PC-3 (cell line): ENCODE measurements around the gene MEX3A. TPM values are rescaled to one million over a fixed set of nuclear protein-coding genes. Genes with fewer than 3 reads are reported as not detected.

Experiments
- ATAC-seq: fragments of 200-7000 bp; cut with Tn5 transposase; 2 replicates; pipeline ENCODE4 v1.9.1; 2020; ENCODE audit warnings: mild to moderate bottlenecking, moderate library complexity
- BruUV-seq: library from RNA; stranded (reverse); fragments of 400-500 nt; replicated peaks from 2 replicates; lab custom pipeline; 2021; lab: Mats Ljungman, UMichigan
- CTCF ChIA-PET: fragments of 300-600 bp; sonication (Branson Sonifier 250); formaldehyde crosslinking; loops from one replicate; lab custom pipeline; 2022; ENCODE audit warnings: antibody characterized with exemption; lab: Charles Lee
- POLR2A ChIA-PET: fragments of 300-600 bp; sonication (Branson Sonifier 250); formaldehyde crosslinking; loops from one replicate; lab custom pipeline; 2022; ENCODE audit warnings: antibody characterized with exemption; ENCODE audit not compliant: unreplicated experiment; lab: Charles Lee
- DNase-seq: peaks from one replicate; pipeline ENCODE4 v3.0.0-alpha.2; 2015
- H2AFZ ChIP-seq: fragments of 300-600 bp; sonication (generic); 2 replicates; pipeline ENCODE4 v1.6.0; 2016; ENCODE audit warnings: antibody characterized with exemption, low read length
- H3F3A ChIP-seq: fragments of 300-600 bp; sonication (generic); one replicate; pipeline ENCODE4 v1.6.0; 2017; ENCODE audit warnings: antibody characterized with exemption, low read length, control low read depth, mild to moderate bottlenecking; ENCODE audit not compliant: unreplicated experiment
- H3K27ac ChIP-seq: fragments of 300-600 bp; sonication (generic); 2 replicates; pipeline ENCODE4 v1.5.1; 2016; ENCODE audit warnings: mild to moderate bottlenecking, low read length
- H3K27me3 ChIP-seq: fragments of 300-600 bp; sonication (generic); 2 replicates; pipeline ENCODE4 v1.6.1; 2016; ENCODE audit warnings: low read length, mixed read lengths
- H3K36me3 ChIP-seq: fragments of 300-600 bp; sonication (generic); 2 replicates; pipeline ENCODE4 v1.6.1; 2016; ENCODE audit warnings: low read depth, mixed run types, low read length, mixed read lengths
- H3K4me1 ChIP-seq: fragments of 300-600 bp; sonication (generic); 2 replicates; pipeline ENCODE4 v1.5.1; 2016; ENCODE audit warnings: low read length; ENCODE audit not compliant: insufficient read depth
- H3K4me2 ChIP-seq: fragments of 300-600 bp; sonication (generic); 2 replicates; pipeline ENCODE4 v1.6.0; 2016; ENCODE audit warnings: low read length
- H3K4me3 ChIP-seq: fragments of 300-600 bp; sonication (generic); 2 replicates; pipeline ENCODE4 v1.5.1; 2016; ENCODE audit warnings: mild to moderate bottlenecking, low read length, mixed read lengths
- H3K79me2 ChIP-seq: fragments of 300-600 bp; sonication (generic); 2 replicates; pipeline ENCODE4 v1.6.1; 2017; ENCODE audit warnings: low read length, mixed read lengths
- H3K9ac ChIP-seq: fragments of 300-600 bp; sonication (generic); 2 replicates; pipeline ENCODE4 v1.6.0; 2016; ENCODE audit warnings: mild to moderate bottlenecking, low read length
- H3K9me2 ChIP-seq: fragments of 300-600 bp; sonication (generic); replicated peaks from 2 replicates; pipeline ENCODE4 v1.6.1; 2016; ENCODE audit warnings: mixed run types, low read length, mixed read lengths
- H3K9me3 ChIP-seq: fragments of 300-600 bp; sonication (generic); 2 replicates; pipeline ENCODE4 v1.6.1; 2016; ENCODE audit warnings: low read length, mixed read lengths
- H4K20me1 ChIP-seq: fragments of 300-600 bp; sonication (generic); 2 replicates; pipeline ENCODE4 v1.6.1; 2016; ENCODE audit warnings: low read length, mixed read lengths
- CTCF ChIP-seq: fragments of 300-600 bp; sonication (generic); conservative IDR thresholded peaks from 2 replicates; pipeline ENCODE4 v1.5.1; 2017; ENCODE audit warnings: antibody characterized with exemption, low read depth, mild to moderate bottlenecking, low read length
- EZH2 ChIP-seq: fragments of 300-600 bp; sonication (generic); IDR thresholded peaks from one replicate; pipeline ENCODE4 v1.6.1; 2017; ENCODE audit warnings: antibody characterized with exemption, mild to moderate bottlenecking, low read length; ENCODE audit not compliant: unreplicated experiment
- EZH2phosphoT487 ChIP-seq: fragments of 300-600 bp; sonication (generic); IDR thresholded peaks from 2 replicates; pipeline ENCODE4 v1.6.1; 2018; ENCODE audit warnings: mild to moderate bottlenecking, antibody characterized with exemption, low read length, borderline replicate concordance
- intact Hi-C: fragments of 100-400 bp; cut with micrococcal nuclease; formaldehyde crosslinking; loops from 2 replicates; pipeline ENCODE4 v1.9.0; 2023
- total RNA-seq: library from RNA; depleted of rRNA; stranded (reverse); fragments of >200 nt; gene quantifications from 2 replicates; pipeline ENCODE4 v1.2.3, GENCODE V29; 2014

Gene MEX3A
- total RNA-seq, 1 experiment from 2014 or later, result 12.9 TPM

GRCh38 chr1:156113282-156113950 is 31.2 kb upstream of the MEX3A start:
- intact Hi-C loops, result no loop called here
- ATAC-seq, result no peak

GRCh38 chr1:156112276-156113137 is 30.2 kb upstream of the MEX3A start:
- ChIA-PET POLR2A (interaction anchor here (1.2 kb wide), 1 partner anchor 14 kb away, joined by 8 read pairs; no protein-coding TSS in a partner anchor), CTCF (no interaction called here)
- Histone ChIP-seq H3K4me2 (no peak overlapping the region), H3K36me3 (peaks cover 5% of the 10 kb centered on the region; the same call in 1 of the 2 replicates), H3K79me2 (peaks cover 30% of the 10 kb centered on the region), H3K4me1 (peaks cover 34% of the 10 kb centered on the region), H3K27ac (no peak overlapping the region), H2AFZ (no peak overlapping the region), H4K20me1 (peaks cover 24% of the 10 kb centered on the region), H3K4me3 (no peak overlapping the region), H3F3A (no peaks in the 10 kb centered on the region), H3K27me3 (no peaks in the 10 kb centered on the region), H3K9me3 (no peaks in the 10 kb centered on the region), H3K9ac (no peak overlapping the region), H3K9me2 (no peaks in the 10 kb centered on the region)
- DNase-seq (no peak), ATAC-seq (no peak)
- no TSS peak for BruUV-seq
- TF ChIP-seq EZH2phosphoT487 (no peak), EZH2 (no peak), CTCF (no peak)
- intact Hi-C loops, result no loop called here

More at GRCh38 chr1:156113282-156113950, 31.2 kb upstream of the MEX3A start:
- H3K4me3 ChIP-seq, result peak overlapping the region; percentile 86; the same call in 1 of the 2 replicates
- BruUV-seq, result no TSS peak
- peak overlapping the region; percentile 91 for H3K27ac ChIP-seq
- H3K9ac ChIP-seq, result peak overlapping the region; percentile 94
- no peaks in the 10 kb centered on the region for H3K9me3 ChIP-seq
- ChIA-PET CTCF (interaction anchor here (1.3 kb wide), 1 partner anchor 16 kb away, joined by 3 read pairs; no protein-coding TSS in a partner anchor), POLR2A (interaction anchor here (0.6 to 1.8 kb wide), 4 partner anchors 10 to 17 kb away, joined by 3 to 8 read pairs (median 5); no protein-coding TSS in a partner anchor)
- H3K79me2 ChIP-seq, result peaks cover 39% of the 10 kb centered on the region
- H3K4me2 ChIP-seq, result peak overlapping the region; percentile 93
- H3K9me2 ChIP-seq, result no peaks in the 10 kb centered on the region
- H2AFZ ChIP-seq, result no peak overlapping the region
- peaks cover 8% of the 10 kb centered on the region for H3K36me3 ChIP-seq
- no peak for TF ChIP-seq EZH2
- TF ChIP-seq CTCF, result no peak
- TF ChIP-seq EZH2phosphoT487, result no peak
- peaks cover 37% of the 10 kb centered on the region for H3K4me1 ChIP-seq
- no peak for DNase-seq
- H3F3A ChIP-seq, result no peaks in the 10 kb centered on the region
- peaks cover 33% of the 10 kb centered on the region for H4K20me1 ChIP-seq
- no peaks in the 10 kb centered on the region for H3K27me3 ChIP-seq
